HG03469 (cell line): Measurements from ENCODE around the gene FOXN1.

Experiments used
- ATAC-seq: cut with Tn5 transposase; IDR thresholded peaks from one replicate; pipeline ENCODE4 v1.9.1; 2021; ENCODE audit warnings: mild to moderate bottlenecking, moderate library complexity, moderate number of reproducible peaks; ENCODE audit not compliant: unreplicated experiment

The FOXN1 gene

DNA sequence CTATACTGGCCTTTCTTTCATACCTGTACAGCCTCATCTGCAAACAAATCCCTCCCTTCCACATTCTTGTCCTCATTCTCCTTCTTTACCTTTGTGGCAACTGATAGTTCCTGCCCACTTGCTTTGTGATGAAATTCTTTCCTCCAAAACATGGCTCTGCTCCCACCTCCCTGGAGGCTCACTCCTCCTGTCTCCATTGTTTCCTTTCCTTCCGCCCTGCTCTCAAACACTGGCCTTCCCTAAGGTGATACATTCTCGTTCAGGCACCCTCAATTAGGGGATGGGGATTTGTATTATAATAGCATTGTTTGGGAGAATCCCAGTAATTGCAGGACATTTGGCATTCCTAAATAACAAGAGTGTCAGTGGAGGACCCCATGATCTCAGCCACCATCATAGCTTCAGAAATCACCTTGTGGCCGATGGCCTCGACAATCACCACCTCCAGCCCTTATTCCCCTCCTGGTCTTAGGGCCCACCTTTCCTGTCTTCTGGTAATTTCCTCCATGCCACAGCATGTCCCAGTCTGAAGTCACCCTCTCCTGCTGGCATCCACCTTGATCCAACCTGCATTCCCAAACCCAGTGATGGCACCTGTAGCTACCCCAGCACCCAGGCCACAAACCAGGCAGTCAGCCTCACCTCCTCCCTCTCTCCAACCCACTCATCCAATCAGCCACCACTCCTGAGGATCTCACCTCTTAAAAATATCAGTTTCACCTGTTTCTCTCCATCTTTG lies 38.4 kb downstream of the FOXN1 start:
- ATAC-seq, result no peak

DNA sequence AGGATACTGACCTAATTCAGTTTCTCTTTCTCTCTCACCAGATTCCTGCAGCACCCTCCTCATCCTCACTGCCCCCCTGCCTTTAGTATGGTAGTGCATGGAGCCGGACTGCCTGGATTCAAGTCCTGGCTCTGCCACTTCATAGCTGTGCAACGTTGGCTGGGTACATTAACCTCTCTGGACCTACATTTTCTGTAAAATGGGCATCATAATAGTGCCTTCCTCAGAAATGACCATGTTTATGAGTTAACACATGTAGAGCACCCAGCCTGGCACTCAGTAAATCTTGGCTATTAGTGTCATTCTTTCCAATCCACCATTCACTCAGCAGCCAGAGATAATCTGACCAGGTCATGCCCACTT lies 39.0 kb downstream of the FOXN1 start:
- ATAC-seq, result no peak

DNA sequence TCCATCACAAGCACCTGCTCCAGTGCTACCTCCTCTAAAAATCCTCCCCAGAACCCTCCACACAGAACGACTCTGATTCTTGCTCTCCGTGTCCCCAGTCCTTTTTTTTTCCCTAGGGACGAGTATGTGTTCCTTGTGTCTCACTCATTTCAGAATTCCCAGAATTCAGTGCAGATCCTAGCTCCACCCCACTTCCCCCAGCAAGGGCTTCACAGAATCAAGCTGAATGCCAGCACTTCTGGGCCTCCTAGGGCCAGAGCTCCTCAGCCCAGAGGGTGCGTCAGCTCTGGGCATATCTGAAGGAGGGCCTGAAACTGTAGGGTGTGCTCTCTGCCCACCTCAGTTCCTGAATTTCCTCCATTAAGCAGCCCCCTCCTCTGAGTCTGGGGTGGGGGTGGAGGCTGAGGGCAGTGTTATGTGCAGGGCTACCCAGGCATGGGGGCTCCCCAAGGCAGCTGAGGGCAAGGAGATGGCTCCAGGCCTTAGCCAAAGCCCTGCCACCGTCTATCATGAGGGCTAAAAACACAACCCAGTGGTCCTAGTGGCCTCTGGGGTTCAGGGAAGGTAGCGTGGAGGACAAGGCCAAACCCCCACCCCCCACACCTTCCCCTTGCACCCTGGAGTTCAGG lies 39.8 kb downstream of the FOXN1 start:
- ATAC-seq, result no peak

DNA sequence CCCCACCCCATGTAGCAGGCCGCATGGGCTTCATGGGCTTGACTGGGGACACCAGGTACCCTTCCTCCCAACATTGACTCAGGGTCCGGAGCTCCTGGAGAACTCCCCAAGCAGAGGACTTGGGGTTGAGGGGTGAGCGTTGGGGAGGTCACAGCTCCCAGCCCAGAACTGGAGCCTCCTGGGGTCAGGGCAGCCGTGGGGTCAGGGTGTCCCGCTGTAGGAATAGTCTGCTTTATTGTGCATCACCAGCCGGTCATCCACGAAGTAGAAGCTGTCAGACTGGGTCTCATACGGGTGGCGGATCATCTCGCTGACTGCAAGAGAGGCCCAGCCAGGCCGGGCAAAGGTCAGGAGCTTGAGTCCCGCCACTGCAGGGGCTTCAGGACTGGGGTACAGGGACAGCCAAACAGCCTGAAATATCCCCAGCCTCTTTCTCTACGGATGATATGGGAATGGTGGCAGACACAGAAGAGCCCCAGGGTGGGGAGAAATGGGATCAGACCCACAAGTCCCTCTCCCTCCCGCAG lies 41.0 kb downstream of the FOXN1 start:
- ATAC-seq, result no peak

DNA sequence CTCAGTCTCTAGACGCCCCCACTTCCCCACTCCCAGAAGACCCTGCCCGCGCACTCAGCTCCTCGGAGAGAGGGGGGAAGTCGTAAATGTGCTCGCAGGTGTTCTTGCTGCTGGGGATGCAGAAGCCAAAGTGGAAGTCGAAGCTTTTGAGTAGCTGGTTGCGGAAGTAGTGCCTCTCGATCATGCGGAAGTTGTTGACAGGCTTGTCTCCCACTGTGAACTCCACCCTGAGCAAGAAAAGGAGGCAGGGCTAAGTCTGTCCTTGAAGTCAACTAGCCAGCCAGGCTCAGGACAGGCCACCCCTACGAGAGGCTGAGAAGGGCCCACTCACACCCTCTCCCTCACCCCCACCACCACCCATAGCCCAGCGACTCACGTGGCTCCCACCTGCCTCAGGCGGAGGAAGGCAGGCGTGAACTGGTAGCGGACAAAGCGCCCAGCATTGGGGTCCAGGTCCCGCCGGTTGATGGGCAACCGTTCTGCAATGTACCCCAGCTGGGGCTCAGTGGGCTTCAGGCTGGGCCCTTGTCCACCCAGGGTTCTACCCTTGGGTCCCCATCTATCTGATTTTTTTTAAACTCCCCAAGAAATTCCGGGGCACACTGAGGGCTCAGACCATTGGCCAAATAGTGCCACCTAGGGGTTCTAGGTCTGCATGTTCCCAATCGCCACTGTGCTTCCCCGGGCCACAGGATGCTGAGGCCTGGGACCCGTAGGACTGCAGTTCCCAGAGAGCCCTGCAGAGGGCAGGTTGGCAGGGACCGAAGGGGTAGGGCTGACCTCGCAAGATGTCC lies 41.7 kb downstream of the FOXN1 start:
- ATAC-seq, result no peak

DNA sequence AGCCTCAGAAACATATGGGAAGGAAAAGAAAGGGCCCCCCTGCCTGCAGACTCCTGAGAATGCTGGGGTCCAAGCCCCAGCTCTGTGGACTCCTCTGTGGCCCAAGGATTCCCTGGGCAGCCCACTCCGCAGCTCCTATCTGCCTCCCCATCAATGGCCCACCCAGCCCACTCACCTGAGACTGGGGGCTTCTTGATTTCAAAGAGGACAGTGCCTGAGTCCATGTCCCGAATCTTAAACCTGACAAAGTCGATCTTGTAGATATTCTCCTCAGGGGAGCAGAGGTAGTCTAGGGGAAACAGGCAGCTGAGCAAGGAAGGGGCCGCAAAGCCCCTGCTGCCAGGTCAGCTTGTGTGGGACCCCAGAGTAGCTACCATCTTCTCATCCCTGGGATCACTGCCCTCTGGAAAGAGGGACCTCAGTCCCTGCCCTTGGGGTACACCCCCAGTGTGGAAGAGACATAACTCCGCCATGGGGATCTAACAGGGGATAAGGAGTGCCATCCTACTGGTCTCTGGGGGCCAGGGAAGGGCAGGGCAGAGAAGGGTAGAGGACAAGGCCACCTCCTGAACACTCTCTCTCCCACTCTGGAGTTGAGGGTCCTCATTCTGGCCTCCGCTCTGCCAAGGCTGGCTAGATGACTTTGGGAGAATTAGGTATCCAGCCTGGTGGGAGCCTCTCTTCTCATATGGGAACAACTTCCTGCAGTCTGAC lies 42.4 kb downstream of the FOXN1 start:
- ATAC-seq, result no peak

DNA sequence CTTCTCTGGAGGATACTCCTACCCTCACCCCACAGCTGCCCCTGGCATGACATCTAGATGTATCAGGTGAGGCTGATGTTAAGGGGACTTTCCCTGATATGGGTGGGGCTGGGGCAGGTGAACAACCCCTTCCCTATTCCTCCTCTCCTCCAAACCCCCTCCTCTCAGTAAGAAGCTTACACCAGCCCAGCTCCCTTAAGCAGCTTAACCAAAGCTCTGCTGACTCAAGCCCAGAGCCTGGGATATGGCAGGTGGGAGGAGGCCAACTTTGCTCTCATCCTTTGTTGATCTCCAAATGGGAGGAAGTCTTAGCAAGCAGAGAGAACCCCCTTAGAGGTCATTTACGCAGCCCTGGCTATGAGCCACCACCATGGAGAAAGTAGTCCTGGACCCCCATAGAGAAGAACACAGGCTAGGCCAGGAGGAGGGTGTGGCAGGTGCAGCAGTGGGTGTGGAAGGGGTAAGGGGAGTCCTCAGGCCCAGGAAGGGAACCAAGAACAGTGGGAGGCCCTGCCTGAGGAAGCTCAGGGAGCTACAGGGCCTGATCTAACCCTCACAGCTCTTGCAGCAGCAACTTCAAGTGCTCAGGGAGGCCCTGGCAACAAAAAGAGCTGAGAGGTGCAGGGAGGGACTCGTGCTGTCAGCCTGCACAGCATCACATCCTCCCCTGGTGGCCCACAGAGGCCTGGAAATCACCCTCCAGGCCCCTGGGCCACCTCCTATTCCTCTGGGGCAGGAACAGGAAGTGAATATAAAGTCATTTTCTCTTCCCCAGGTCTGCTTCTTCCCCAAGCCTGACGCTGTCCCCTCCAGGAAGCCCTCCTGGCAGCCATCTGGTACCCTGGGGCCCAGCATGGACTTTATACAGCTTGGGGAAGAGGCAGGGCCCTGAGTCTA lies 43.3 kb downstream of the FOXN1 start:
- ATAC-seq, result no peak

DNA sequence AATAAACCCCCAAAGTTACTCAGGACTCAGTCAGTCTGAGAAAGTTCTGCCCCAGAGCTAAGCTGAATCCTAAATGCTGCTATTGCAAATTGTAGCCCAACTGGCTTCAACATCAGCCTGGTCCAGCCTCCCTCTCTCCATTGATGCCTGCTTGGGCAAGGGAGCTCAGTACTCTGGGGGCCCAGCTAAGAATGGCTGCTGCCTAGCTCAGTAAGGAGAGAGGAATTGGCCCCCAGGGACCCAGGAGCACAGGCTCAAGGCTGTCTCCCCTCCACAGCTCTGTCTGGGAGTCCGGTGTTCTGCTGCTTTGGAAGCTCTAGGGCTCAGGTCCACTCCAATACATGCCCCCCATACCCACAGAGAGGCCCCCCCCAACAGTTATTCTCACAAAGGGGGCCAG lies 44.7 kb downstream of the FOXN1 start:
- no peak for ATAC-seq

DNA sequence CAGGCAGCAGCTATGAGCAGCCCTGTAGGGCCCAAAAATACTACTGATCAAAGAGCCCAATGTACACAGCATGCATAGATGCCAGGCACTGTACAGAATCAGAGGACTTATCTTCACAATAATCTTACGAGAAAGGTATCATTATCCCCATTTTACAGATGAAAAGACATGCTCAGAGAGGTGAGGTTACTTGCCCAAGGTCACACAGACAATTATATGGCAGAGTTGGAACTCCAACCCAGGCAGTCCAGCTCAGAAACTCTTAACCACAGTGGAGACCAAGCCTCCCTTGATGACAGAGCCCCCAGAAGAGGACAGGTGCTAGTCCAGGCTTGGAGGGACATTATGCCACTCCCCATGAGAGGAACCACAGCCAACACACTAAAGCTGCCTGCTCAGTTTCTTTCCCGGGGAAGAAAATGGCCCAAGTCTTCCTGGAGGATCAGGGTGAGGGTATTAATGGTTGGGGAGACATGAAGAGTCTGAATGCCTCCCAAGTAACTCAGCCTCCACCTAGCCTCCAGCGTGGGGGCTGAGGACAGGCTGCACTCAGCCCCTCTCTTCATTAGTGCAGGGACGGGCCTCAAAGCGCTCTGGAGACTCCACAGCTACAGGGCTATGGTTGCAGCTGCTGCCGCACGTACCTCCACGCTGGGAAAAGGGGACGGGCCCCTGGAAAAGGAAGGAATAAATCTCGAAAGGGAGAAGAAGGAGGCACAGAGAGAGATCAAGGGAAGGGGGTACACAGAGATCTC lies 45.5 kb downstream of the FOXN1 start:
- no peak for ATAC-seq

DNA sequence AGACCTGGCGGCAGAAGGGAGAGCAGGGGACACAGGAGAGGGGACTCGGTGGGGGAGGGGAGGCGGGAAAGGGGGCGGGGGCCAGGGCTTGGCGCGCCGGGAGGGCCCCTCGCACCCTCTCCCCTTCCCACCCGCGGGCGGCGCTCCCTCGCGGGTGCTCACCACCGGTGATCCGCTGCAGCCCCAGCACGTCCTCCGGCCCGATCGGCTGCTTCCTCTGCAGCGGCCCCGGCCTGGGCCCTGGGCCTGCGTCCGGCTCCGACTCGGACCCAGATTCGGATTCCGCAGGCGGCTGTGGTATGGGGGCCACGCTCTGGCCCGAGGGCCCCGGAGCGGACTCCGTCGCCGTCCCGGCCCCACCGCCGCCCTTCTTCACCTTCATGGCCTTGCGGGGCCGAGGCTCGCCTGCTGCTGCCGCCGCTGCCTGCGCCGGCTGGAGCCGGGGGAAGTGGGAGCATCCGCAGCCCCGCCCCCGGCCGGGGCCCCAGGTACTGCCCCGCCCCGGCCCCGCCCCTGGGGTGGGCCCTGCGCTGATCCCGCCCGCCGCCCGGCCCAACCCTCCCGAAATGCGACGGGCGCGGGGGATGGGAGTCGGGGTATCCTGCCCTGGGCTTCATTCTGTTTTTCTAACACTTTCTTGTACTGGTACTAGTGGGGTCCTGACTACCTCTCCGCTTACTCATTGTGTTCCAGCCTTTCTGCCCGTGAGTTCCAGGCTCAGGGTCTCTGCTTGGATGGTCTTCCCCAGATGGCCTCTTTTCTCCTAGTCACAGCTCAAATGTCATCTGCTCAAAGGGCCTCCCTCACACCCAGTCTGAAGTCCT lies 46.2 kb downstream of the FOXN1 start, which contains the start of gene UNC119:
TSS of gene UNC119 (minus strand) at position 449 of the 824 bp plus-strand sequence. CDS start at position 382, 67 bp downstream.
- no peak for ATAC-seq

DNA sequence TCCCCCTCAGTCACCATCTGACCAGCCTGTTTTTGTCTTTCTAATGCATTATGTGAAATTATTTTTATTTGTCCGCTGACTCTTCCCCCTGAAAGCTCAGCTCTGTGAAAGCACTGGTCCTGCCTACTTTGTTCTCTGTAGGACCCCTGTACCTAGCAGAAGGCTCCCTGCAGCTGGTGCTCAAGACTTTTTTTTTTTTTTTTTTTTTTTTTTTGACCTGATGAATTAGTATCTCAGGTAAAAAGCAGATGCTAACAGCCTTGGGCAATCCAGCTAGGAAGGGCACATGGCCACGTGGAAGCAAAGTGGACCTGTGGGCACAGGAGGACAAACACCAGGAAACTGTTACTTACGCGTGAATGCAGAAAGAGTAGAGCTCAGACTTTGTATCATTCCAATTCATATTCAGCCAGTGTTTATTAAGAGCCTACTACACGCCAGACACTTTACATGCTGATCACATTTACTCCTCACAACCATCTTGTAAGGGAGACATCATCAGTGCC lies 46.9 kb downstream of the FOXN1 start:
- no peak for ATAC-seq

DNA sequence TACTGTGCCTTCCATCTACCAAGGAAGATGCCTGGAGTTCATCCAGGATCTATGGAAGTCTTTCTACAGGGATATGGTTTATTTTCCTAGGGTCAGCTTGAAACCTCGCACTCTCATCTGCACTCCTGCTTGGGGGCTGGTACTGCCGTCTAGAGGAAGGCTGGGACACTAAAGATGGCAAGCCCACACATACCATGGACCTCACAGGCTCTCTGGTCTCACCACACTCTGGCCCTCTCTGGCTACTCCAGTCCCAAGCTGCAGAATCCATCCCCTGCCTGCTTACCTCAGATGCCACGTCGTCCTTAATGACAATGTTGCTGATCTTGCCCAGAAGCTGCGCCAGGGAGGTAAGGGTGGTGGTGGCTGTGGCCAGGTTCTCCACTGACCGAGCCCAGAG lies 48.4 kb downstream of the FOXN1 start:
- no peak for ATAC-seq

DNA sequence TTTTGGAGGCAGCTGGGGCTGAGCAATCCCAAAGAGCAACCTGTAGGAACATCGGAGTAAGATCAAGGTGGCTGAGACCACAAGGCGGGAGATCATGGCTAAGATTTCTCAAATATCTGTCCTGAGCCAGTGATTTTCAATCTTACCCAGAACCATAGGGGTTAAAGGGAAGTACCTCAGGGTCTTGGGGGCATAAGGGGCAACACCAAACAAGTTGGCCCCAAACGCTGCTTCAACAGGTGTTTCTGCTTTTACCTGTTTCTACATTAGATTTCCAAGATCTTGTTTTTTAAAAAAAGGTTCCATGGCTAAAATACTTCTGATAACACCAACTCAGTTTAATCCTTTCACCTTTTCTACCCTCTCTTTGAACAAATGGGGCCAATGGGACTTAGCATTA lies 48.9 kb downstream of the FOXN1 start:
- ATAC-seq, result no peak

DNA sequence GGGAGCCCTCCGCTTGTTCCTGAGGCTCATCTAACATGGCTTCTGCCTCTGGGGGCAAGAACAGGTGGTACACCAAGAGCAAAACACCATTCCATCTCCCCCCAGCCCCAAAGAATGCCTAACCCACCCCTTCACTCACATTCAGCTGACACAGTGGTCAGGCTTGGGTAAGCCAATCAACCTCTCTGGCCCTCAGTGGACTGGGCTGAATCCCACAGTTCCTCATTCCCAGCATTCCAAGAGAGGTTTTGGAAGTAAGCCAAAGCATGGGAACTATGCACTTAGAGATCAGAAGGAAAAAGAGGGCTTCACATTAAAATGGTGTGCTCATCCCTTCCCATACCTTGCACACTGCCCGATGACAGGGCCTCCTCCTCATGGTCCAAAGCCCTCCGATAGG lies 57.3 kb downstream of the FOXN1 start:
- ATAC-seq, result no peak

DNA sequence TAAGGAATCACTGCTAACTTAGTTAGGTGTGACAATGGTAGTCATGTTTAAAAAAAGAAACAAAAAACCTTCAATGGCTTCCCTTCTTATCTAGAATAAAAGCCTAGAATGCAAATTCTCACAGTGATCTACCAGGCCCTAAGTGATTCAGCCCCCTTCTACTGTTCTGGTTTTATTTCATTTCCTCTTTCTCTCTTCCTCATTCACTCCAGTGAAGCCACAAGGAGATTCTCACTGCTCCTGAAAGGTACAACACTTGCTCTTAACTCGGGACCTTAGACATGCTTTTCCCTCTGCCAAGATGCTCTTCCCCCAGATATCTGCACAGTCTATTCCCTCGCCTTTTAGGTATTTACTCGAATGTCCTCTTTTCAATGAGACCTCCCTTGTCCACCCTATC lies 61.5 kb downstream of the FOXN1 start:
- ATAC-seq, result no peak

DNA sequence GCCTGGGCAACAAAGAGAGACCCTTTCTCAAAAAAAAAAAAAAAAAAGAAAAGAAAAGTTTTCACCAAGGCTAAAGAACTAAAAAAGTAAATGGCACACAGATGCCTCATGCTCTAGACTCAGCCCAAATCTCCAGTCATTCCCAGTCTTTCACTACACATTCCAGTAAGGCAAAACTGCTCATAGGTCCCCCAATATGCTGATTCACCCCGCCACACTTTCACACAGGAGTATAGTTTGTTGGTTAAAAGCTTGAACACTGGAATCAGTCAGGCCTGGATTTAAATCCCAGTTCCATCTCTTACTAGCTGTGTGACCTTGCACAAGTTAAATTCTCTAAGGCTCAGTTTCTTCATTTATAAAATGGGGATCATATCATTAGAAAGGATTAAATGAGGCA lies 63.3 kb downstream of the FOXN1 start:
- no peak for ATAC-seq

DNA sequence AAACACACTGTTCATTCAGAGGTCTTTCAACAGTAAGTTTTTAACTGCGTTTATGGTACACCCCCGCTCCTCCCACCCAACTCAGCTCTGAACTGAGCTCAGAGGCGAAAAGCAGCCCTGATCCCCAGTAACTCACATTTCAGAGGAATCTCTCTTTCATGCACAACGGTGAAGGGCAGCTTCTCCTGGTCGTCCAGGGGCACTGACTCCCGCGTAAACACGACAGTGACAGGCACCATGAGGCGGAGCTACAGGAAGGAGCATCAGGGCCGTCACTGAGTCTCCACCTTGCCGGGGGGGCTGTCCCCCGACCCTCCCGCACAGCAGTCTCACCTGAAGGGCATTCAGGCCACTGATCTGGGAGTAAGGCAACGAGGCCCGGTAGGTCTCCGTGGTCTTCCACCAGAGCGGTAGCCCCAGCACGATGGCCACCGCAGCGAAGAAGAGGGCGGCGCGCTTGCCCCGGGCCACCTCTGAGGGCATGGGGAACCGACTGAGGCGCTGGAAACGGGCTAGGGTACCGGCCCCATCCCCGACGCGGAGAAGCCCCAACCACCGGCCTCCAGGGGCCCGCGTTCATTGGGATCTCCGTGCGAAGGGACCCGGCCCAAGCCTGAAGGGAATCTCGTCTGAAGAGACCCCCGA lies 64.7 kb downstream of the FOXN1 start:
- no peak for ATAC-seq
